ENCODE data around the gene ATRNL1. TPM values are rescaled to one million over a fixed set of nuclear protein-coding genes. Genes with fewer than 3 reads are reported as not detected.

Gene ATRNL1
- total RNA-seq, 6 experiments from 2014 or later: 0.08 to 0.23 (median 0.09) TPM; not detected in 3

DNA sequence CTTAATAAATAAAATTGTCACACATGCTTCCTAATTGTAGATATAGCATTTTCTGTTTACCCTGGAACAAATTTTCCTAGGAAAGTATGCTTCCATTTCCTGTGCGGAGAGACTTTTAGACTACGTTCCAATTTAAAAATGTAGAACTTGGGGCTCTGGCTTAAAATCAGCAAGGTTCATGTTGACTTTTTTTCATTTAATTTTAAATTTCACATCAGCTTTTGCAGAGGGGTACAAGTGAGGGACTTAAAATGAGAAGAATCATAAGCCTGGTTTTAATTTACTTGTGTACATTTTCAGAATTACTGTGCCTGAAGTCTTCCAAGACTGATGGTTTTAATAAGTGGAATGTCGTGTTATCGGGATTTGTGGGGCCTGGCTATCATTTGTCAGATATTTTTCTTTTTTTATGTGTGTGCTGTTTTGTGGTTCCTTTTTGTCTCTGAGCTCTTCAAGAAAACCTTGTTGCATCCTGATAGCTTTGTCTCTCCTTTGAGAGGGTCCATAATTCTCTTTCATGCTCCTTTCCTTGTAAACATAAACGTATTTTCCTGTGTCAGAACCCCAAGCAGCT is 8.8 kb upstream of the ATRNL1 start:
- Mint-ChIP-seq H3K9me3 (peaks cover 5% of the 10 kb centered on the region; the same call in 1 of the 2 replicates), H3K36me3 (ENCODE audit: low read depth) (no peaks in the 10 kb centered on the region; the same call in 1 of the 2 replicates), H3K4me3 (no peak overlapping the region), H3K4me1 (ENCODE audit: low read depth) (peaks cover 16% of the 10 kb centered on the region), H3K27me3 (ENCODE audit: insufficient read depth) (peaks cover 7% of the 10 kb centered on the region), H3K27ac (no peak overlapping the region)
- TF ChIP-seq, protein P1, sequence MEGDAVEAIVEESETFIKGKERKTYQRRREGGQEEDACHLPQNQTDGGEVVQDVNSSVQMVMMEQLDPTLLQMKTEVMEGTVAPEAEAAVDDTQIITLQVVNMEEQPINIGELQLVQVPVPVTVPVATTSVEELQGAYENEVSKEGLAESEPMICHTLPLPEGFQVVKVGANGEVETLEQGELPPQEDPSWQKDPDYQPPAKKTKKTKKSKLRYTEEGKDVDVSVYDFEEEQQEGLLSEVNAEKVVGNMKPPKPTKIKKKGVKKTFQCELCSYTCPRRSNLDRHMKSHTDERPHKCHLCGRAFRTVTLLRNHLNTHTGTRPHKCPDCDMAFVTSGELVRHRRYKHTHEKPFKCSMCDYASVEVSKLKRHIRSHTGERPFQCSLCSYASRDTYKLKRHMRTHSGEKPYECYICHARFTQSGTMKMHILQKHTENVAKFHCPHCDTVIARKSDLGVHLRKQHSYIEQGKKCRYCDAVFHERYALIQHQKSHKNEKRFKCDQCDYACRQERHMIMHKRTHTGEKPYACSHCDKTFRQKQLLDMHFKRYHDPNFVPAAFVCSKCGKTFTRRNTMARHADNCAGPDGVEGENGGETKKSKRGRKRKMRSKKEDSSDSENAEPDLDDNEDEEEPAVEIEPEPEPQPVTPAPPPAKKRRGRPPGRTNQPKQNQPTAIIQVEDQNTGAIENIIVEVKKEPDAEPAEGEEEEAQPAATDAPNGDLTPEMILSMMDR (IDR thresholded peaks at IDR 0.05): no peak
- no peak for DNase-seq

DNA sequence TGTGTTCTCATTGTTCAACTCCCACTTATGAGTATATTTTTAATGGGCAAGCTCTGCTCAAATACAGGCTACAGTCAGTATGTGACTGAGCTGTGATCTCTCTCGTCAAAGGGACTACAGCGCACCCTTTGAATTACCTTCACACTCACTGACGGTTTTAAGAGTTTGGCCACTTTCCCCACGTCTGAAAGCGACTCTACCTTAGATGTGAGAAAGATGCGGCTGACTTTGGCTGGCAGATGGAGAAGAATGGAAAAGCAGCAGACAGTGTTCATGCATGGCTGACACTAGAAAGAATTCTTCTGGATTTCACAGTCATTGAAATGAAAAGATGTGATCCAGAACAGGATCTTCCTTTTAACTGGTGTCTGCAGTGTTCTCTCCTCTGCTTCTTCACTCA is 2.0 kb upstream of the ATRNL1 start:
- no peak overlapping the region for H3K27ac Mint-ChIP-seq
- H3K27me3 Mint-ChIP-seq (ENCODE audit: insufficient read depth): peaks cover 27% of the 10 kb centered on the region
- H3K9me3 Mint-ChIP-seq: peaks cover 5% of the 10 kb centered on the region; the same call in 1 of the 2 replicates
- H3K4me3 Mint-ChIP-seq: no peak overlapping the region
- H3K36me3 Mint-ChIP-seq (ENCODE audit: low read depth): no peaks in the 10 kb centered on the region; the same call in 1 of the 2 replicates
- TF ChIP-seq, protein P1 (IDR thresholded peaks at IDR 0.05): no peak
- no peak for DNase-seq
- peaks cover 14% of the 10 kb centered on the region for H3K4me1 Mint-ChIP-seq (ENCODE audit: low read depth)

DNA sequence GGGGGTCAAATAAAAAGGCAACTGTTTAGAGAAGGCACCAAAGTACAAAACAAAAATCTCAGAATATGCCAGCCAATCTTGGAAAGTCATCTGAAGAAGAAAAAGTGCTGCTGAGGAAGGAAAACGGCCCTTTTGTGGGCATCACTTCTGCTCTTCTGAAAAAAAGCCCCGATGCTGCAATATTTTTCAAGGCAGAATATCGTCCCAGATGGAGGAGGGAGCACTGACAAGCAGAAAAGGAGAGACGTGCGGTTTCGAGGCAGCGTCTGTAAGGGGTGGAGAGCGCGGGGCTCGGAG is 959 bp upstream of the ATRNL1 start:
- Mint-ChIP-seq H3K27ac (no peak overlapping the region), H3K27me3 (ENCODE audit: insufficient read depth) (peaks cover 27% of the 10 kb centered on the region), H3K9me3 (peaks cover 5% of the 10 kb centered on the region; the same call in 1 of the 2 replicates), H3K4me1 (ENCODE audit: low read depth) (peaks cover 14% of the 10 kb centered on the region), H3K36me3 (ENCODE audit: low read depth) (no peaks in the 10 kb centered on the region; the same call in 1 of the 2 replicates), H3K4me3 (peak overlapping the region; percentile 81)
- TF ChIP-seq, protein P1 (IDR thresholded peaks at IDR 0.05): no peak
- no peak for DNase-seq

DNA sequence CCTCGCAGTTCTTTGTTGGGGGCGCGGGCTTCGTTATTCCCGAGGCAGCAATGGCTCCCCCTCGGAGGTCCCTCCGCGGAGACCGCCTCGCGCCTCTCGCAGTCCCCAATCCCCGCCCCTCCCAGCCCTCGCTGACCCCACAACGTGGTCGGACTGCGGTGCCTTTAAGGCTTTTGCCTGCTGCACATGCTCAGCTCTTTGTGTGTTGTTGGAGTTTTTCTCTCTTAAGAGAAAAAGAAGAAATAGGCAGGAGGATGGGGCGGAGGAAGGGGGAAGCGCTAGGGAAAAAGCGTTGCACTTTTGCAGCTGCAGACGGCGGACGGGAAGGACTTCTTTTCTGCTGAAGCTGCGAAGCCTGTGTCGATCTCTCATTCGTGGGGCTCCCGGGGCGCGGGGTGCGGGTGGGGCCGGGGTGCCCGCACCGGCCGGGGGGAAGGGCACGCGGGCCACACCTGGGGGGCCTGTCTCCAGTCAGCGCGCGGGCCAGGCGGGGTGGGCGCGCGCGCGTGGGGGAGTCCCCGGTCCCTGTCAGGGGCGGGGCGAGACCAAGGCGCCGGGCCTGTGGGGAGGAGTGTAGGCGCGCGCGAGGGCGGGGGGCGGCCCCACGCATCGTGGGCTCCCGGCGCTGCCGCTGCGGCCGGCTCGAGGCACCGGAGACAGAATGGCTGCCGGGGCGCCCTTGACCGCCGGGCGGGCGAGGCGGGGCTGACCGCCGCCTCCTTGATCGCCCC is 445 bp upstream of the ATRNL1 start:
- Mint-ChIP-seq H3K9me3 (peaks cover 4% of the 10 kb centered on the region; the same call in 1 of the 2 replicates), H3K4me3 (peak overlapping the region; percentile 81), H3K27ac (no peak overlapping the region), H3K36me3 (ENCODE audit: low read depth) (no peaks in the 10 kb centered on the region), H3K4me1 (ENCODE audit: low read depth) (peaks cover 14% of the 10 kb centered on the region), H3K27me3 (ENCODE audit: insufficient read depth) (peaks cover 27% of the 10 kb centered on the region)
- TF ChIP-seq, protein P1 (IDR thresholded peaks at IDR 0.05): no peak
- no peak for DNase-seq

DNA sequence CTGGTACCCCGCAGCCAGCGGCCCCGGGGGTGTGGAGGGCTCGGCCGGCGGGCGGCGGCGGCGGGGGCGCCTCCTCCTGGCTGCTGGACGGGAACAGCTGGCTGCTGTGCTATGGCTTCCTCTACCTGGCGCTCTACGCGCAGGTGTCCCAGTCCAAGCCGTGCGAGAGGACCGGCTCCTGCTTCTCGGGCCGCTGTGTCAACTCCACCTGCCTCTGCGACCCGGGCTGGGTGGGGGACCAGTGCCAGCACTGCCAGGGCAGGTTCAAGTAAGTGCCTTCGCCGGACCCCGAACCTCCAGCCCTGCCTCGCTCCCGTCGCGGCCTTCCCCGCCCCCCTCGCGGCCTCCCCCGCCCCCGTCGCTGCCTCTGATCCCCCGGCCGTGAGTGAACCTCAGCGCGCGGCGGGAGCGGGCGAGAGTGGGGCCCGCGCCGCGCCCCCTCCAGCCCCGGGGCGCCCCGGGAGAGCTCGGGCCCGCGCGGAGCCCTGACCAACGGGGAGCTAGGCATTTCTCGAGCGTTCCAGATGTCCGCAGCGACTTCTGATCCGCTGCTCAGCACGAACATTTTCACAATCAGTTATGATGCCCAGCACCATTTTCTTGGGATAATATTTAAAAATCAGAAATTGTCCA is 727 bp downstream of the ATRNL1 start:
- H3K27ac Mint-ChIP-seq: no peak overlapping the region
- H3K27me3 Mint-ChIP-seq (ENCODE audit: insufficient read depth): peaks cover 27% of the 10 kb centered on the region

More for the DNA sequence above, 727 bp downstream of the ATRNL1 start:
- H3K36me3 Mint-ChIP-seq (ENCODE audit: low read depth): no peaks in the 10 kb centered on the region
- H3K4me3 Mint-ChIP-seq: peak overlapping the region; percentile 38
- H3K4me1 Mint-ChIP-seq (ENCODE audit: low read depth): peaks cover 14% of the 10 kb centered on the region
- TF ChIP-seq, protein P1 (IDR thresholded peaks at IDR 0.05): peak; percentile 30; the same call in 1 of the 2 replicates
- no peaks in the 10 kb centered on the region for H3K9me3 Mint-ChIP-seq
- DNase-seq: no peak

Data from HFFc6 (cell line).